A549 (cell line): ENCODE measurements around the gene SYT13. TPM values are rescaled to one million over a fixed set of nuclear protein-coding genes. Genes with fewer than 3 reads are reported as not detected.

Experiments
- ATAC-seq, 2 experiments: fragments of 200-7000 bp in 1 of 2; fragments of >200 bp in 1 of 2; cut with Nextera tagmentation in 1 of 2; cut with Tn5 transposase in 1 of 2; 3 replicates each; pipeline versions ENCODE4 v1.8.0 to v1.9.1; 2018 to 2020; ENCODE audit warnings: mild to moderate bottlenecking in 1 of 2, moderate library complexity in 1 of 2
- CTCF ChIA-PET: fragments of 300-600 bp; sonication (Branson Sonifier 250); formaldehyde crosslinking; extraction: SDS; loops from one replicate; lab custom pipeline; 2021; ENCODE audit warnings: antibody characterized with exemption, inconsistent platforms; lab: Yijun Ruan, JAX
- POLR2A ChIA-PET: fragments of 350-600 bp; formaldehyde crosslinking; extraction: SDS; loops from one replicate; lab custom pipeline; 2021; ENCODE audit warnings: antibody characterized with exemption, inconsistent platforms; lab: Yijun Ruan, JAX
- DNase-seq, 2 experiments: peaks; one replicate each; pipeline versions ENCODE4 v3.0.0 to v3.0.0-alpha.2; 2011 to 2016; ENCODE audit warnings: low read depth in 1 of 2, low spot score in 1 of 2
- FAIRE-seq: peaks from 2 replicates; lab custom pipeline; 2011; peaks lifted over from hg19 to GRCh38; lab: Jason Lieb, UNC
- H3K27ac ChIP-seq, 2 experiments: fragments of >200 bp; sonication (Bioruptor Twin); formaldehyde crosslinking; 3 replicates each; pipeline ENCODE4 v1.5.1; 2016 to 2017
- H3K4me1 ChIP-seq: fragments of >200 bp; sonication (Bioruptor Twin); formaldehyde crosslinking; 3 replicates; pipeline ENCODE4 v1.6.1; 2016
- H3K4me2 ChIP-seq: fragments of >200 bp; sonication (Bioruptor Twin); formaldehyde crosslinking; 3 replicates; pipeline ENCODE4 v1.6.1; 2016
- H3K4me3 ChIP-seq: fragments of >200 bp; sonication (Bioruptor Twin); formaldehyde crosslinking; 3 replicates; pipeline ENCODE4 v1.5.1; 2016
- H3K9me3 ChIP-seq: fragments of >200 bp; sonication (Bioruptor Twin); formaldehyde crosslinking; 3 replicates; pipeline ENCODE4 v1.6.1; 2016
- ATOH8 ChIP-seq: fragments of 250-450 bp; sonication (Bioruptor Pico); IDR thresholded peaks from 2 replicates; pipeline ENCODE4 v1.5.0; 2020; ENCODE audit warnings: low read depth, mild to moderate bottlenecking, moderate library complexity
- CEBPB ChIP-seq, 2 experiments: fragments of >200 bp in 1 of 2; sonication (Bioruptor Twin) in 1 of 2; formaldehyde crosslinking in 1 of 2; IDR thresholded peaks; 2 replicates each; pipeline ENCODE4 v1.6.1; 2012 to 2016
- CTCF ChIP-seq: fragments of >200 bp; sonication (Bioruptor Twin); formaldehyde crosslinking; IDR thresholded peaks from 3 replicates; pipeline ENCODE4 v1.5.1; 2016
- EHMT2 ChIP-seq: fragments of 200-600 bp; sonication (generic); IDR thresholded peaks from 2 replicates; pipeline ENCODE4 v1.6.1; 2016; ENCODE audit warnings: antibody characterized with exemption, low read depth, mild to moderate bottlenecking, moderate library complexity
- FOXS1 ChIP-seq: fragments of 250-450 bp; sonication (Bioruptor Pico); IDR thresholded peaks from 2 replicates; pipeline ENCODE4 v1.5.0; 2020; ENCODE audit warnings: mild to moderate bottlenecking, moderate library complexity
- HES2 ChIP-seq: fragments of >200 bp; sonication (Bioruptor Twin); formaldehyde crosslinking; IDR thresholded peaks from 2 replicates; pipeline ENCODE4 v1.6.1; 2016
- HOXA7 ChIP-seq: fragments of 250-450 bp; sonication (Bioruptor Pico); IDR thresholded peaks from 2 replicates; pipeline ENCODE4 v1.5.0; 2020; ENCODE audit warnings: mild to moderate bottlenecking, moderate library complexity
- JUN ChIP-seq, 2 experiments: fragments of >200 bp; sonication (Bioruptor Twin); formaldehyde crosslinking; IDR thresholded peaks; 2 replicates in 1 of 2; 3 replicates in 1 of 2; pipeline ENCODE4 v1.6.1; 2016 to 2017
- MAX ChIP-seq: IDR thresholded peaks from 2 replicates; pipeline ENCODE4 v1.6.1; 2012
- MAZ ChIP-seq: fragments of 150-350 bp; IDR thresholded peaks from 2 replicates; pipeline ENCODE4 v1.6.1; 2014; ENCODE audit warnings: antibody characterized with exemption, low read depth, low read length, borderline replicate concordance
- MYC ChIP-seq: IDR thresholded peaks from 2 replicates; pipeline ENCODE4 v1.6.1; 2012; ENCODE audit warnings: mild to moderate bottlenecking, inconsistent platforms, low read length, improper control_type of control experiment, borderline replicate concordance
- NPAS2 ChIP-seq: fragments of 250-450 bp; sonication (Bioruptor Pico); IDR thresholded peaks from 2 replicates; pipeline ENCODE4 v1.8.0; 2022; ENCODE audit warnings: mild to moderate bottlenecking, moderate library complexity, borderline replicate concordance
- NR3C1 ChIP-seq: fragments of >200 bp; sonication (Bioruptor Twin); formaldehyde crosslinking; IDR thresholded peaks from 3 replicates; pipeline ENCODE4 v1.6.1; 2017
- PBX3 ChIP-seq: IDR thresholded peaks from 2 replicates; pipeline ENCODE4 v1.6.1; 2012
- PHF8 ChIP-seq: fragments of 200-600 bp; sonication (generic); IDR thresholded peaks from 2 replicates; pipeline ENCODE4 v1.6.1; 2016; ENCODE audit warnings: low read depth, mild to moderate bottlenecking, antibody characterized with exemption, moderate library complexity, borderline replicate concordance
- RAD21 ChIP-seq, 2 experiments: fragments of >200 bp in 1 of 2; sonication (Bioruptor Twin) in 1 of 2; formaldehyde crosslinking in 1 of 2; IDR thresholded peaks in 1 of 2; conservative IDR thresholded peaks in 1 of 2; 2 replicates in 1 of 2; 3 replicates in 1 of 2; pipeline ENCODE4 v1.6.1; 2012 to 2018; ENCODE audit warnings: inconsistent platforms in 1 of 2
- RCOR1 ChIP-seq: fragments of 150-350 bp; IDR thresholded peaks from 2 replicates; pipeline ENCODE4 v1.6.1; 2014; ENCODE audit warnings: antibody characterized with exemption, low read length, low read depth
- RFX5 ChIP-seq: fragments of 450-650 bp; IDR thresholded peaks from 2 replicates; pipeline ENCODE4 v1.7.1; 2014; ENCODE audit warnings: antibody characterized with exemption, mild to moderate bottlenecking, moderate library complexity
- RNF2 ChIP-seq: fragments of 200-600 bp; sonication (generic); IDR thresholded peaks from 2 replicates; pipeline ENCODE4 v1.6.1; 2016; ENCODE audit warnings: low read depth, mild to moderate bottlenecking, antibody characterized with exemption, moderate library complexity, borderline replicate concordance
- SMC3 ChIP-seq: fragments of >200 bp; sonication (Bioruptor Twin); formaldehyde crosslinking; IDR thresholded peaks from 3 replicates; pipeline ENCODE4 v1.6.1; 2018; ENCODE audit warnings: inconsistent platforms
- WGBS: methylation state at CpG from one replicate; pipeline ENCODE4 v1.1.6; 2017; ENCODE audit errors: missing lambda C conversion rate; 5-methylcytosine and 5-hydroxymethylcytosine counted together
- polyA plus RNA-seq, 4 experiments: library from polyadenylated mRNA; depleted of rRNA in 3 of 4; stranded (reverse); fragments of >200 nt; fragmentation: RNase III in 1 of 4; extraction: RNeasy Plus Mini Kit Qiagen cat#74134 plus additional on column Dnase treatment in 1 of 4; gene quantifications; 2 replicates in 3 of 4; 3 replicates in 1 of 4; pipeline ENCODE4 v1.2.3, GENCODE V29; 2011 to 2017

Gene SYT13
- polyA plus RNA-seq, 2 of the 4 experiments (the other 2 are of a cell fraction) = 8.1 to 12.9 TPM

- TF ChIP-seq CTCF (peak; percentile 18; the same call in 1 of the 3 replicates), ATOH8 (CRISPR knock-in tag) (no peak)
- ChIA-PET CTCF (interaction anchor here (0.7 to 2.6 kb wide), 8 partner anchors 21 to 444 kb away, joined by 3 to 12 read pairs (median 3); partner anchors contain the start of gene SYT13), POLR2A (no interaction called here)
- DNase-seq (peak; percentile 25 to 39), FAIRE-seq (no peak), ATAC-seq (peak; percentile 55 to 81; a peak in 3 of 6 replicates)
- no peak overlapping the region for H3K4me3 ChIP-seq
- H3K27ac ChIP-seq = no peak overlapping the region
- no peak overlapping the region for H3K4me2 ChIP-seq
- WGBS = 89% methylated on average over 12 of the region's 31 CpGs
- no peaks in the 10 kb centered on the region for H3K4me1 ChIP-seq
- no peaks in the 10 kb centered on the region for H3K9me3 ChIP-seq
These were observed 73.4 kb downstream of the SYT13 start for GRCh38 chr11:45212566-45213315.

GRCh38 chr11:45211732-45212131, 74.4 kb downstream of the SYT13 start:
- no peak for TF ChIP-seq HOXA7 (CRISPR knock-in tag)
- peak; percentile 32 to 40; a peak in 2 of 5 replicates for TF ChIP-seq RAD21 (conservative IDR thresholded peaks at IDR 0.05 in 1 of 2, IDR thresholded peaks at IDR 0.05 in 1 of 2)
- TF ChIP-seq SMC3 = peak; percentile 46; the same call in 2 of the 3 replicates
- TF ChIP-seq CTCF = peak; percentile 32
- Histone ChIP-seq H3K4me3 (no peak overlapping the region), H3K4me2 (no peak overlapping the region), H3K4me1 (no peaks in the 10 kb centered on the region), H3K9me3 (no peaks in the 10 kb centered on the region), H3K27ac (no peak overlapping the region)
- ChIA-PET CTCF (interaction anchor here (0.7 to 2.6 kb wide), 5 partner anchors 22 to 445 kb away, joined by 3 to 12 read pairs (median 3); no protein-coding TSS in a partner anchor), POLR2A (no interaction called here)
- WGBS = 83% methylated on average over 9 of the region's 9 CpGs
- no peak for DNase-seq
- no peak for FAIRE-seq
- ATAC-seq = peak in 1 of 2 experiments; percentile 41; a peak in 2 of 6 replicates

GRCh38 chr11:45210846-45211245, 75.3 kb downstream of the SYT13 start:
- ChIA-PET POLR2A (no interaction called here), CTCF (interaction anchor here (0.7 to 2.3 kb wide), 7 partner anchors 10 to 97 kb away, joined by 3 to 10 read pairs (median 3); no protein-coding TSS in a partner anchor)
- Histone ChIP-seq H3K27ac (no peak overlapping the region), H3K9me3 (no peaks in the 10 kb centered on the region), H3K4me2 (no peak overlapping the region), H3K4me3 (no peak overlapping the region), H3K4me1 (no peaks in the 10 kb centered on the region)
- FAIRE-seq = no peak
- TF ChIP-seq FOXS1 (CRISPR knock-in tag) (no peak), HOXA7 (CRISPR knock-in tag) (no peak), NPAS2 (CRISPR knock-in tag) (no peak), HES2 (no peak), PBX3 (no peak), MAX (no peak), RAD21 (conservative IDR thresholded peaks at IDR 0.05 in 1 of 2, IDR thresholded peaks at IDR 0.05 in 1 of 2) (no peak), MAZ (no peak), SMC3 (no peak), EHMT2 (no peak), RFX5 (no peak), RCOR1 (no peak), MYC (no peak), RNF2 (no peak), NR3C1 (no peak), PHF8 (no peak), JUN (IDR thresholded peaks at IDR 0.05) (no peak), CEBPB (IDR thresholded peaks at IDR 0.05) (no peak)
- no peak for DNase-seq
- 95% methylated on average over 7 of the region's 9 CpGs for WGBS
- no peak for ATAC-seq
